GM21367 (cell line): ENCODE results near the gene SP5.
"Not testable (repeated sequence)": the region's sequence is repeated elsewhere in the genome, so short reads cannot be mapped to it uniquely, and the experiment has no call there.

Experiments used
- ATAC-seq: cut with Tn5 transposase; IDR thresholded peaks from one replicate; pipeline ENCODE4 v1.9.1; 2021; ENCODE audit not compliant: unreplicated experiment

The SP5 gene

GRCh38 chr2:170737406-170737805, 22.3 kb downstream of the SP5 start:
- ATAC-seq = no peak

GRCh38 chr2:170737821-170738220, 22.7 kb downstream of the SP5 start:
- ATAC-seq = no peak

GRCh38 chr2:170739048-170739447, 23.9 kb downstream of the SP5 start:
- no peak for ATAC-seq

GRCh38 chr2:170739507-170740046, 24.4 kb downstream of the SP5 start:
- no peak for ATAC-seq

- no peak for ATAC-seq
Observed at GRCh38 chr2:170740660-170741059, 25.5 kb downstream of the SP5 start.

- ATAC-seq = no peak
Observed at GRCh38 chr2:170742000-170742399, 26.9 kb downstream of the SP5 start.

- no peak for ATAC-seq
Observed at GRCh38 chr2:170742896-170743529, 27.9 kb downstream of the SP5 start.

GRCh38 chr2:170743530-170744239, 28.5 kb downstream of the SP5 start:
- no peak for ATAC-seq

- no peak for ATAC-seq
Observed at GRCh38 chr2:170744248-170745002, 29.3 kb downstream of the SP5 start.

- no peak for ATAC-seq
Observed at GRCh38 chr2:170745305-170745704, 30.2 kb downstream of the SP5 start.

GRCh38 chr2:170747921-170748320, 32.8 kb downstream of the SP5 start:
- ATAC-seq = no peak

GRCh38 chr2:170751555-170751954, 36.4 kb downstream of the SP5 start:
- ATAC-seq = not testable (repeated sequence)

- no peak for ATAC-seq
Observed at GRCh38 chr2:170761572-170761971, 46.4 kb downstream of the SP5 start.

- no peak for ATAC-seq
Observed at GRCh38 chr2:170762760-170763159, 47.6 kb downstream of the SP5 start.

- ATAC-seq = no peak
Observed at GRCh38 chr2:170763232-170763631, 48.1 kb downstream of the SP5 start.

- ATAC-seq = no peak
Observed at GRCh38 chr2:170764880-170765261, 49.7 kb downstream of the SP5 start.

GRCh38 chr2:170766693-170767092, 51.6 kb downstream of the SP5 start:
- no peak for ATAC-seq
